WTC11 (cell line): ENCODE measurements around the gene PLEKHH3. TPM values are rescaled to one million over a fixed set of nuclear protein-coding genes. Genes with fewer than 3 reads are reported as not detected.

ENCODE experiments used
- ATAC-seq: fragments of 200-7000 bp; cut with Tn5 transposase; 2 replicates; pipeline ENCODE4 v1.10.0; 2021; ENCODE audit warnings: mild to moderate bottlenecking, moderate library complexity
- CTCF ChIA-PET: fragments of 300-600 bp; sonication (Branson Sonifier 250); formaldehyde crosslinking; loops from one replicate; lab custom pipeline; 2021; ENCODE audit warnings: antibody characterized with exemption; lab: Charles Lee
- POLR2A ChIA-PET: fragments of 350-600 bp; sonication (Branson Sonifier 250); formaldehyde crosslinking; loops from one replicate; lab custom pipeline; 2021; ENCODE audit warnings: antibody characterized with exemption; lab: Charles Lee
- DNase-seq: peaks from one replicate; pipeline ENCODE4 v3.0.0; 2021; ENCODE audit warnings: low spot score
- H3K27ac Mint-ChIP-seq: 2 replicates; pipeline ENCODE4 v1.8.0; 2021; ENCODE audit warnings: mixed read lengths
- H3K27me3 Mint-ChIP-seq: 2 replicates; pipeline ENCODE4 v1.8.0; 2021; ENCODE audit warnings: low read depth, mild to moderate bottlenecking, moderate library complexity, mixed read lengths
- H3K36me3 Mint-ChIP-seq: 2 replicates; pipeline ENCODE4 v1.8.0; 2021; ENCODE audit warnings: mixed read lengths
- H3K4me1 Mint-ChIP-seq: 2 replicates; pipeline ENCODE4 v1.8.0; 2022; ENCODE audit warnings: mixed read lengths
- H3K4me3 Mint-ChIP-seq: 2 replicates; pipeline ENCODE4 v1.8.0; 2021; ENCODE audit warnings: mild to moderate bottlenecking, moderate library complexity, mixed read lengths
- H3K9me3 Mint-ChIP-seq: 2 replicates; pipeline ENCODE4 v1.8.0; 2021; ENCODE audit warnings: mixed read lengths
- ATF1 ChIP-seq: sonication (generic); formaldehyde crosslinking; IDR thresholded peaks from 2 replicates; pipeline ENCODE4 v1.8.1; 2023; ENCODE audit warnings: mild to moderate bottlenecking, moderate library complexity, missing genetic modification reagents
- CREB1 ChIP-seq: sonication (generic); formaldehyde crosslinking; IDR thresholded peaks from 2 replicates; pipeline ENCODE4 v1.8.0; 2023; ENCODE audit warnings: mild to moderate bottlenecking, missing genetic modification reagents
- E2F4 ChIP-seq: sonication (generic); formaldehyde crosslinking; IDR thresholded peaks from 2 replicates; pipeline ENCODE4 v1.8.1; 2022; ENCODE audit warnings: low read depth, mild to moderate bottlenecking, moderate library complexity, missing genetic modification reagents, borderline replicate concordance
- EMX1 ChIP-seq: fragments of 250-450 bp; sonication (Bioruptor Pico); IDR thresholded peaks from 2 replicates; pipeline ENCODE4 v1.8.0; 2021; ENCODE audit warnings: mild to moderate bottlenecking
- ETV6 ChIP-seq: sonication (generic); formaldehyde crosslinking; IDR thresholded peaks from 2 replicates; pipeline ENCODE4 v1.8.1; 2022; ENCODE audit warnings: mild to moderate bottlenecking, missing genetic modification reagents
- FOXP4 ChIP-seq: sonication (generic); formaldehyde crosslinking; IDR thresholded peaks from 2 replicates; pipeline ENCODE4 v1.8.0; 2022; ENCODE audit warnings: mild to moderate bottlenecking, missing genetic modification reagents
- GTF2I ChIP-seq: fragments of 250-450 bp; sonication (Bioruptor Pico); conservative IDR thresholded peaks from 2 replicates; pipeline ENCODE4 v1.4.0; 2021; ENCODE audit warnings: mild to moderate bottlenecking
- PRRX2 ChIP-seq: fragments of 250-450 bp; sonication (Bioruptor Pico); IDR thresholded peaks from 2 replicates; pipeline ENCODE4 v1.8.0; 2021; ENCODE audit warnings: mild to moderate bottlenecking
- SOX15 ChIP-seq: fragments of 250-450 bp; sonication (Bioruptor Pico); IDR thresholded peaks from 2 replicates; pipeline ENCODE4 v1.9.0; 2021; ENCODE audit warnings: mild to moderate bottlenecking
- ZBTB21 ChIP-seq: sonication (generic); formaldehyde crosslinking; IDR thresholded peaks from 2 replicates; pipeline ENCODE4 v1.8.1; 2023; ENCODE audit warnings: mild to moderate bottlenecking, missing genetic modification reagents, borderline replicate concordance
- ZNF138 ChIP-seq: sonication (generic); formaldehyde crosslinking; conservative IDR thresholded peaks from 2 replicates; pipeline ENCODE4 v1.8.1; 2022; ENCODE audit warnings: mild to moderate bottlenecking, moderate library complexity, missing genetic modification reagents
- ZNF232 ChIP-seq: sonication (generic); formaldehyde crosslinking; IDR thresholded peaks from 2 replicates; pipeline ENCODE4 v1.8.0; 2022; ENCODE audit warnings: mild to moderate bottlenecking, missing genetic modification reagents
- ZNF281 ChIP-seq: sonication (generic); formaldehyde crosslinking; IDR thresholded peaks from 2 replicates; pipeline ENCODE4 v1.8.0; 2023; ENCODE audit warnings: mild to moderate bottlenecking, missing genetic modification reagents
- ZNF396 ChIP-seq: fragments of 250-450 bp; sonication (Bioruptor Pico); IDR thresholded peaks from 2 replicates; pipeline ENCODE4 v1.8.0; 2021; ENCODE audit warnings: mild to moderate bottlenecking, moderate library complexity, borderline replicate concordance
- total RNA-seq: library from RNA; stranded (reverse); gene quantifications from 3 replicates; pipeline ENCODE4 v1.2.3, GENCODE V29; 2021
- TF ChIP-seq, protein P1 (sequence below): sonication (generic); formaldehyde crosslinking; IDR thresholded peaks from 2 replicates; pipeline ENCODE4 v1.8.0; 2022; ENCODE audit warnings: missing genetic modification reagents
- TF ChIP-seq, protein P2 (sequence below): sonication (generic); formaldehyde crosslinking; IDR thresholded peaks from 2 replicates; pipeline ENCODE4 v1.8.1; 2022; ENCODE audit warnings: mild to moderate bottlenecking, missing genetic modification reagents, moderate library complexity, borderline replicate concordance
- TF ChIP-seq, protein P3 (sequence below): fragments of 250-450 bp; sonication (Bioruptor Pico); IDR thresholded peaks from 2 replicates; pipeline ENCODE4 v1.9.0; 2021; ENCODE audit warnings: moderate library complexity, mild to moderate bottlenecking, inconsistent platforms, borderline replicate concordance
- TF ChIP-seq, protein P4 (sequence below): sonication (generic); formaldehyde crosslinking; IDR thresholded peaks from 2 replicates; pipeline ENCODE4 v1.8.1; 2023; ENCODE audit warnings: mild to moderate bottlenecking, missing genetic modification reagents, borderline replicate concordance
- TF ChIP-seq, protein P5 (sequence below): fragments of 250-450 bp; sonication (Bioruptor Pico); IDR thresholded peaks from 2 replicates; pipeline ENCODE4 v1.9.0; 2021; ENCODE audit warnings: mild to moderate bottlenecking
- TF ChIP-seq, protein P6 (sequence below): sonication (generic); formaldehyde crosslinking; IDR thresholded peaks from 2 replicates; pipeline ENCODE4 v1.8.0; 2022; ENCODE audit warnings: mild to moderate bottlenecking, missing genetic modification reagents

PLEKHH3 gene
- total RNA-seq, 1 experiment from 2014 or later = 40.2 TPM

DNA sequence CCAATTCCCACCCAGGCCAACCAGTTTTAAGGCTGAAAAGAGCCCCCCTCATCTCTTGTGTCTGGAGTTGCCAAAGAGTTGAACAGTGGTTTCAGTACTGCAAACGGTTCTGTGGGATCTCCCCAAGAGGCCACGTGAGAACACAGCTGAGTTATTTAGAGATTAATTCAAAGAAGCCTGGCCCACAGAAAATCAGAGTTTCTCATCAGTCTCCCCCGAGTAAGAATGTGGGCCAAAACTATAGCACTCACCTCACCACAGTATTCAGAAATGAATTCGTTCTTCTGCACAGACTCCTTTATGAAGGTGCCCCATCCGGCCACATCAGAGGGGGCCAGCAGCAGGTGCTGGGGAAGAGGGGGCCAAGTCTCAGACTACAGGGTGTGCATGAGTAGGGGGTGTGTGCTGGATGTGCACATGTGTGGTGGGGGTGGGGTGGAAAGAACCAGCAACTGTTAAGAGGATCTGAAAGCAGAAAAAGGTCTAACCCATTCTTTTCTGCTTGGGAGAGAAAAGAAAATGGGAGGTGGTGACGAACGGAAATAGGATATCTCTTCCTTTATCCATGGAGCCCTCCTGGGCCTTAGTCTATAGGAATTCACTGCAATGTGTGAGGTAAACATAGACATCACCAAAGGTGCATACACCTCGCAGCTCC, 28.2 kb upstream of the PLEKHH3 start (continued):
- TF ChIP-seq, protein P1, sequence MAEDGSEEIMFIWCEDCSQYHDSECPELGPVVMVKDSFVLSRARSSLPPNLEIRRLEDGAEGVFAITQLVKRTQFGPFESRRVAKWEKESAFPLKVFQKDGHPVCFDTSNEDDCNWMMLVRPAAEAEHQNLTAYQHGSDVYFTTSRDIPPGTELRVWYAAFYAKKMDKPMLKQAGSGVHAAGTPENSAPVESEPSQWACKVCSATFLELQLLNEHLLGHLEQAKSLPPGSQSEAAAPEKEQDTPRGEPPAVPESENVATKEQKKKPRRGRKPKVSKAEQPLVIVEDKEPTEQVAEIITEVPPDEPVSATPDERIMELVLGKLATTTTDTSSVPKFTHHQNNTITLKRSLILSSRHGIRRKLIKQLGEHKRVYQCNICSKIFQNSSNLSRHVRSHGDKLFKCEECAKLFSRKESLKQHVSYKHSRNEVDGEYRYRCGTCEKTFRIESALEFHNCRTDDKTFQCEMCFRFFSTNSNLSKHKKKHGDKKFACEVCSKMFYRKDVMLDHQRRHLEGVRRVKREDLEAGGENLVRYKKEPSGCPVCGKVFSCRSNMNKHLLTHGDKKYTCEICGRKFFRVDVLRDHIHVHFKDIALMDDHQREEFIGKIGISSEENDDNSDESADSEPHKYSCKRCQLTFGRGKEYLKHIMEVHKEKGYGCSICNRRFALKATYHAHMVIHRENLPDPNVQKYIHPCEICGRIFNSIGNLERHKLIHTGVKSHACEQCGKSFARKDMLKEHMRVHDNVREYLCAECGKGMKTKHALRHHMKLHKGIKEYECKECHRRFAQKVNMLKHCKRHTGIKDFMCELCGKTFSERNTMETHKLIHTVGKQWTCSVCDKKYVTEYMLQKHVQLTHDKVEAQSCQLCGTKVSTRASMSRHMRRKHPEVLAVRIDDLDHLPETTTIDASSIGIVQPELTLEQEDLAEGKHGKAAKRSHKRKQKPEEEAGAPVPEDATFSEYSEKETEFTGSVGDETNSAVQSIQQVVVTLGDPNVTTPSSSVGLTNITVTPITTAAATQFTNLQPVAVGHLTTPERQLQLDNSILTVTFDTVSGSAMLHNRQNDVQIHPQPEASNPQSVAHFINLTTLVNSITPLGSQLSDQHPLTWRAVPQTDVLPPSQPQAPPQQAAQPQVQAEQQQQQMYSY = no peak
- TF ChIP-seq PRRX2 (CRISPR knock-in tag) (no peak), ZNF281 (CRISPR knock-in tag) (no peak), GTF2I (CRISPR knock-in tag) (no peak), E2F4 (no peak), CREB1 (no peak), ETV6 (CRISPR knock-in tag) (no peak), ZBTB21 (CRISPR knock-in tag) (no peak), SOX15 (no peak), FOXP4 (no peak), ZNF232 (CRISPR knock-in tag) (no peak)
- TF ChIP-seq, protein P2, sequence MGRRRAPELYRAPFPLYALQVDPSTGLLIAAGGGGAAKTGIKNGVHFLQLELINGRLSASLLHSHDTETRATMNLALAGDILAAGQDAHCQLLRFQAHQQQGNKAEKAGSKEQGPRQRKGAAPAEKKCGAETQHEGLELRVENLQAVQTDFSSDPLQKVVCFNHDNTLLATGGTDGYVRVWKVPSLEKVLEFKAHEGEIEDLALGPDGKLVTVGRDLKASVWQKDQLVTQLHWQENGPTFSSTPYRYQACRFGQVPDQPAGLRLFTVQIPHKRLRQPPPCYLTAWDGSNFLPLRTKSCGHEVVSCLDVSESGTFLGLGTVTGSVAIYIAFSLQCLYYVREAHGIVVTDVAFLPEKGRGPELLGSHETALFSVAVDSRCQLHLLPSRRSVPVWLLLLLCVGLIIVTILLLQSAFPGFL = no peak
- TF ChIP-seq, protein P3, sequence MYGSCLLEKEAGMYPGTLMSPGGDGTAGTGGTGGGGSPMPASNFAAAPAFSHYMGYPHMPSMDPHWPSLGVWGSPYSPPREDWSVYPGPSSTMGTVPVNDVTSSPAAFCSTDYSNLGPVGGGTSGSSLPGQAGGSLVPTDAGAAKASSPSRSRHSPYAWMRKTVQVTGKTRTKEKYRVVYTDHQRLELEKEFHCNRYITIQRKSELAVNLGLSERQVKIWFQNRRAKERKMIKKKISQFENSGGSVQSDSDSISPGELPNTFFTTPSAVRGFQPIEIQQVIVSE = no peak

DNA sequence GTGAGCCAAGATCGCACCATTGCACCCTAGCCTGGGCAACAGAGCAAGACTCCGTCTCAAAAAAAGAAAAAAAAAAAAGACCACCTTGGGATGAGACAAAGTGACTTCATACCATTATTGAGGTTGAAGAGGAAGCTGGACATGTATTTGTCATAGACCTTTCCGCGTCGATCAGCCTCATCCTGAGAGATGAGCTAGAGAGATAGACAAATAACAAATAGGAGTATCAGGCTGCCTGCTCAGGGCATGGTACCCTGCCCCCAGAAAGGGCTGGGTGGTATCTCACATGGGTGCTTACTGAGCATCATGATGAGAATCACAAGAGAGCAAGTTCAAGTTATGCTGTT, 27.7 kb upstream of the PLEKHH3 start:
- ATAC-seq = no peak
- no peak for DNase-seq
- peaks cover under 1% of the 10 kb centered on the region; the same call in 1 of the 2 replicates for H3K4me1 Mint-ChIP-seq
- CTCF ChIA-PET = interaction anchor here (0.7 kb wide), 1 partner anchor 13 kb away, joined by 3 read pairs; no protein-coding TSS in a partner anchor
- POLR2A ChIA-PET = no interaction called here
- no peak overlapping the region for H3K4me3 Mint-ChIP-seq
- peaks cover 45% of the 10 kb centered on the region for H3K36me3 Mint-ChIP-seq
- no peaks in the 10 kb centered on the region for H3K27me3 Mint-ChIP-seq
- no peaks in the 10 kb centered on the region for H3K9me3 Mint-ChIP-seq
- no peak overlapping the region for H3K27ac Mint-ChIP-seq
- no peak for TF ChIP-seq ZBTB21 (CRISPR knock-in tag)
- TF ChIP-seq ZNF396 (CRISPR knock-in tag) = no peak
- no peak for TF ChIP-seq ATF1 (CRISPR knock-in tag)
- TF ChIP-seq, protein P4, sequence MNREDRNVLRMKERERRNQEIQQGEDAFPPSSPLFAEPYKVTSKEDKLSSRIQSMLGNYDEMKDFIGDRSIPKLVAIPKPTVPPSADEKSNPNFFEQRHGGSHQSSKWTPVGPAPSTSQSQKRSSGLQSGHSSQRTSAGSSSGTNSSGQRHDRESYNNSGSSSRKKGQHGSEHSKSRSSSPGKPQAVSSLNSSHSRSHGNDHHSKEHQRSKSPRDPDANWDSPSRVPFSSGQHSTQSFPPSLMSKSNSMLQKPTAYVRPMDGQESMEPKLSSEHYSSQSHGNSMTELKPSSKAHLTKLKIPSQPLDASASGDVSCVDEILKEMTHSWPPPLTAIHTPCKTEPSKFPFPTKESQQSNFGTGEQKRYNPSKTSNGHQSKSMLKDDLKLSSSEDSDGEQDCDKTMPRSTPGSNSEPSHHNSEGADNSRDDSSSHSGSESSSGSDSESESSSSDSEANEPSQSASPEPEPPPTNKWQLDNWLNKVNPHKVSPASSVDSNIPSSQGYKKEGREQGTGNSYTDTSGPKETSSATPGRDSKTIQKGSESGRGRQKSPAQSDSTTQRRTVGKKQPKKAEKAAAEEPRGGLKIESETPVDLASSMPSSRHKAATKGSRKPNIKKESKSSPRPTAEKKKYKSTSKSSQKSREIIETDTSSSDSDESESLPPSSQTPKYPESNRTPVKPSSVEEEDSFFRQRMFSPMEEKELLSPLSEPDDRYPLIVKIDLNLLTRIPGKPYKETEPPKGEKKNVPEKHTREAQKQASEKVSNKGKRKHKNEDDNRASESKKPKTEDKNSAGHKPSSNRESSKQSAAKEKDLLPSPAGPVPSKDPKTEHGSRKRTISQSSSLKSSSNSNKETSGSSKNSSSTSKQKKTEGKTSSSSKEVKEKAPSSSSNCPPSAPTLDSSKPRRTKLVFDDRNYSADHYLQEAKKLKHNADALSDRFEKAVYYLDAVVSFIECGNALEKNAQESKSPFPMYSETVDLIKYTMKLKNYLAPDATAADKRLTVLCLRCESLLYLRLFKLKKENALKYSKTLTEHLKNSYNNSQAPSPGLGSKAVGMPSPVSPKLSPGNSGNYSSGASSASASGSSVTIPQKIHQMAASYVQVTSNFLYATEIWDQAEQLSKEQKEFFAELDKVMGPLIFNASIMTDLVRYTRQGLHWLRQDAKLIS (CRISPR knock-in tag) = no peak
- no peak for TF ChIP-seq ZNF138
- TF ChIP-seq, protein P5, sequence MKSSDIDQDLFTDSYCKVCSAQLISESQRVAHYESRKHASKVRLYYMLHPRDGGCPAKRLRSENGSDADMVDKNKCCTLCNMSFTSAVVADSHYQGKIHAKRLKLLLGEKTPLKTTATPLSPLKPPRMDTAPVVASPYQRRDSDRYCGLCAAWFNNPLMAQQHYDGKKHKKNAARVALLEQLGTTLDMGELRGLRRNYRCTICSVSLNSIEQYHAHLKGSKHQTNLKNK (CRISPR knock-in tag) = no peak
- no peak for TF ChIP-seq EMX1 (CRISPR knock-in tag)
- TF ChIP-seq, protein P6, sequence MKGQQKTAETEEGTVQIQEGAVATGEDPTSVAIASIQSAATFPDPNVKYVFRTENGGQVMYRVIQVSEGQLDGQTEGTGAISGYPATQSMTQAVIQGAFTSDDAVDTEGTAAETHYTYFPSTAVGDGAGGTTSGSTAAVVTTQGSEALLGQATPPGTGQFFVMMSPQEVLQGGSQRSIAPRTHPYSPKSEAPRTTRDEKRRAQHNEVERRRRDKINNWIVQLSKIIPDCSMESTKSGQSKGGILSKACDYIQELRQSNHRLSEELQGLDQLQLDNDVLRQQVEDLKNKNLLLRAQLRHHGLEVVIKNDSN (CRISPR knock-in tag) = no peak
